ENCODE measurements around the gene GTF2I.
"Not testable (repeated sequence)": the region's sequence is repeated elsewhere in the genome, so short reads cannot be mapped to it uniquely, and the experiment has no call there.

Gene GTF2I

DNA sequence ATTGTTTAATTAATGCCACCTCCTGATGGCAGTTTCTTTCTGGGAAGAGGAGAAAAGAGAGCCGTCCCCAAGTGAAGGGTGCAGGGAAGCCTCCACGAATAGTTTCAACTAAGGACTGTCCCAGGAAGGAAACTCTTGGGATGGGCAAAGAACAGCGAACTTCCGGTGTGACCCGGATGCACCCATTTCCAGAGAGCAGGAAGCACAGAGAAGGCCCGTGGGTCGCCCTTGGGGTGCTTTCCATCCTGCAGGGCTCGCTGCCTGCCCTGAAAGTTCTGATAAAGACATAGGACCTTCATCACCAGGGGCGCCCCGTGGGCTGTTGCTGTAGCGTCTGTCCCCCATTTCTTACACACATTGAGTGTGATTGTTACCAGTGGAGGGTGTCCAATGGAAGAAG lies 27.0 kb downstream of the GTF2I start (continued):
- TF ChIP-seq, protein P1, sequence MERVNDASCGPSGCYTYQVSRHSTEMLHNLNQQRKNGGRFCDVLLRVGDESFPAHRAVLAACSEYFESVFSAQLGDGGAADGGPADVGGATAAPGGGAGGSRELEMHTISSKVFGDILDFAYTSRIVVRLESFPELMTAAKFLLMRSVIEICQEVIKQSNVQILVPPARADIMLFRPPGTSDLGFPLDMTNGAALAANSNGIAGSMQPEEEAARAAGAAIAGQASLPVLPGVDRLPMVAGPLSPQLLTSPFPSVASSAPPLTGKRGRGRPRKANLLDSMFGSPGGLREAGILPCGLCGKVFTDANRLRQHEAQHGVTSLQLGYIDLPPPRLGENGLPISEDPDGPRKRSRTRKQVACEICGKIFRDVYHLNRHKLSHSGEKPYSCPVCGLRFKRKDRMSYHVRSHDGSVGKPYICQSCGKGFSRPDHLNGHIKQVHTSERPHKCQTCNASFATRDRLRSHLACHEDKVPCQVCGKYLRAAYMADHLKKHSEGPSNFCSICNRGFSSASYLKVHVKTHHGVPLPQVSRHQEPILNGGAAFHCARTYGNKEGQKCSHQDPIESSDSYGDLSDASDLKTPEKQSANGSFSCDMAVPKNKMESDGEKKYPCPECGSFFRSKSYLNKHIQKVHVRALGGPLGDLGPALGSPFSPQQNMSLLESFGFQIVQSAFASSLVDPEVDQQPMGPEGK (CRISPR knock-in tag; IDR thresholded peaks at IDR 0.05; ENCODE audit: borderline replicate concordance): no peak

DNA sequence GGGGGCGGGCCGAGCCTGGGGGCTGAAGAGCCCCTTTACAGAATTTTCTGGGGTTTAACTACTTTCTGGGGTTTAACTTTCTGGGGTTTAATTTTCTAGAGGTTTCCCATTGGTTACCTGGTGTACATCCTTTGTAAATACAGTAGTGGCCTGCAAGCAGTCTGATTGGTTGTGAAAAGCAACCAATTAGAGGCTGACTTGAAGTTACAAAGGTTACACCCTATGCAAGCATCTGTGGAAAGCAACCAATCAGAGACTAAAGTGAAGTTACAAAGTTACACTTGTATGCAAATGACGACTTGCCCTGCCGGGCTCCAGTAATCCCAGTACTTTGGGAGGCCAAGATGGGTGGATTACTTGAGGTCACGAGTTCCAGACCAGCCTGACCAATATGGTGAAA lies 27.4 kb downstream of the GTF2I start:
- no peak for TF ChIP-seq OSR1 (CRISPR knock-in tag; IDR thresholded peaks at IDR 0.05)
- TF ChIP-seq ESRRG (CRISPR knock-in tag; IDR thresholded peaks at IDR 0.05): no peak
- TF ChIP-seq TCF4 (CRISPR knock-in tag; IDR thresholded peaks at IDR 0.05; ENCODE audit: borderline replicate concordance): no peak
- TF ChIP-seq, protein P1 (CRISPR knock-in tag; IDR thresholded peaks at IDR 0.05; ENCODE audit: borderline replicate concordance): no peak
- TF ChIP-seq CSDC2 (CRISPR knock-in tag; IDR thresholded peaks at IDR 0.05): no peak
- no peak for TF ChIP-seq PPARA (CRISPR knock-in tag; IDR thresholded peaks at IDR 0.05; ENCODE audit: borderline replicate concordance)
- no peak for TF ChIP-seq ZNF70 (CRISPR knock-in tag; IDR thresholded peaks at IDR 0.05)
- TF ChIP-seq GLIS3 (CRISPR knock-in tag; IDR thresholded peaks at IDR 0.05): no peak
- no peak for TF ChIP-seq ZFP30 (CRISPR knock-in tag; IDR thresholded peaks at IDR 0.05)
- TF ChIP-seq ZNF8 (CRISPR knock-in tag; IDR thresholded peaks at IDR 0.05): no peak
- ATAC-seq: no peak

DNA sequence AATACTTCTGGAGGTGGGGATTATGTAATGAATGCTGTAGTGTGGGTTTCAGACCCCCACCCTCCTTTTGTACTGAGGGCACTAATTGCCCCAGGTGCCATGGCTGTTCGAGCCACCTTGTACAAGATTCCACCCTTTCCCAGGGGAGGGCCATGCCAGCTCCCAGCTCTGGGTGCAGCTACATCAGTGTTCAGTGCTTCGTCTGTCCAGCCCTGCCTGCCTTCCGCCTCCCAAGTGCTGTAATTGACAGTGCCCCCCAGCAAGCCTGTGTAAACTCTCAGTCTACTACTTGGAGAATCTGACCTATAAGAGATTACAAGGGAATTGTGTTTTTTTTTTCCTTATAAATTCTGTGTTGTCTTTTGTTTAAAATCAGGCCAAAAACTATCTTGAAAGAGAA lies 33.0 kb downstream of the GTF2I start:
- no peak for TF ChIP-seq ZFP3 (CRISPR knock-in tag; IDR thresholded peaks at IDR 0.05)
- no peak for TF ChIP-seq ZC3H10 (CRISPR knock-in tag; IDR thresholded peaks at IDR 0.05)
- no peak for TF ChIP-seq OSR1 (CRISPR knock-in tag; IDR thresholded peaks at IDR 0.05)
- no peak for TF ChIP-seq ZNF70 (CRISPR knock-in tag; IDR thresholded peaks at IDR 0.05)
- TF ChIP-seq, protein P2, sequence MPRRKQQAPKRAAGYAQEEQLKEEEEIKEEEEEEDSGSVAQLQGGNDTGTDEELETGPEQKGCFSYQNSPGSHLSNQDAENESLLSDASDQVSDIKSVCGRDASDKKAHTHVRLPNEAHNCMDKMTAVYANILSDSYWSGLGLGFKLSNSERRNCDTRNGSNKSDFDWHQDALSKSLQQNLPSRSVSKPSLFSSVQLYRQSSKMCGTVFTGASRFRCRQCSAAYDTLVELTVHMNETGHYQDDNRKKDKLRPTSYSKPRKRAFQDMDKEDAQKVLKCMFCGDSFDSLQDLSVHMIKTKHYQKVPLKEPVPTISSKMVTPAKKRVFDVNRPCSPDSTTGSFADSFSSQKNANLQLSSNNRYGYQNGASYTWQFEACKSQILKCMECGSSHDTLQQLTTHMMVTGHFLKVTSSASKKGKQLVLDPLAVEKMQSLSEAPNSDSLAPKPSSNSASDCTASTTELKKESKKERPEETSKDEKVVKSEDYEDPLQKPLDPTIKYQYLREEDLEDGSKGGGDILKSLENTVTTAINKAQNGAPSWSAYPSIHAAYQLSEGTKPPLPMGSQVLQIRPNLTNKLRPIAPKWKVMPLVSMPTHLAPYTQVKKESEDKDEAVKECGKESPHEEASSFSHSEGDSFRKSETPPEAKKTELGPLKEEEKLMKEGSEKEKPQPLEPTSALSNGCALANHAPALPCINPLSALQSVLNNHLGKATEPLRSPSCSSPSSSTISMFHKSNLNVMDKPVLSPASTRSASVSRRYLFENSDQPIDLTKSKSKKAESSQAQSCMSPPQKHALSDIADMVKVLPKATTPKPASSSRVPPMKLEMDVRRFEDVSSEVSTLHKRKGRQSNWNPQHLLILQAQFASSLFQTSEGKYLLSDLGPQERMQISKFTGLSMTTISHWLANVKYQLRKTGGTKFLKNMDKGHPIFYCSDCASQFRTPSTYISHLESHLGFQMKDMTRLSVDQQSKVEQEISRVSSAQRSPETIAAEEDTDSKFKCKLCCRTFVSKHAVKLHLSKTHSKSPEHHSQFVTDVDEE (CRISPR knock-in tag; IDR thresholded peaks at IDR 0.05): no peak
- no peak for ATAC-seq

DNA sequence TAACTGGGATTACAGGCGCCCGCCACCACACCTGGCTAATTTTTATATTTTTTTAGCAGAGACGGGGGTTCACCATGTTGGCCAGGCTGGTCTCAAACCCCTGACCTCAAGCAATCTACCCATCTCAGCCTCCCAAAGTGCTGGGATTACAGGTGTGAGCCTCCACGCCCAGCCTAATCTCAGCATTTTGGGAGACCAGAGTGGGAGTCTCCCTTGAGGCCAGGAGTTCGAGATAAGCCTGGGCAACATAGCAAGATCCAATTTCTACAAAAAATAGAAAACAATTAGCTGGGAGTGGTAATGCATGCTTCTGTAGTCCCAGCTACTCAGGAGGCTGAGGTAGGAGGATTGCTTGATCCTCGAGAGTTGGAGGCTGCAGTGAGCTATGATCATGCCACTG lies 46.9 kb downstream of the GTF2I start:
- ATAC-seq: not testable (repeated sequence)

DNA sequence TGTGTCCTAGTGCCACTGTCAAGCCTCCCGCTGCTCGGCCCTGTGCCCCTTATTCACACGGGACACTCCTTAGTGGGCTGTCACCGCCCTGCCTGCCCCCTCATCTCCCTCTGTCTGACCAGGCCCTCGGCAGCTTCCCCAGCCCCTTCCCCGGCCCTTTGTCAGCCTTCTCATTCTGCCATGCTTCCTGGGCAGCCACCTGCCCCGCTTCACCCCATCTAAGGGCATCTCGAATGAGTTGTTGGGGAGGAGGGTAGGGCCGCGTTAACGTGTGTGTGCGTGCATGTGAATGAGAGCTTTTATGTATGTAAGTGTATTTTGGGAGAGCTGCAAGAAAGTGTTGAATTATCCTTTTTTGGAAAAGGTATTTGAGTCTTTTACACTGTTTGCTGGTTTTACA lies 49.7 kb downstream of the GTF2I start:
- no peak for ATAC-seq
- TF ChIP-seq SNAI2 (CRISPR knock-in tag; IDR thresholded peaks at IDR 0.05): no peak
- TF ChIP-seq ZC3H10 (CRISPR knock-in tag; IDR thresholded peaks at IDR 0.05): no peak
- no peak for TF ChIP-seq ZNF70 (CRISPR knock-in tag; IDR thresholded peaks at IDR 0.05)
- TF ChIP-seq ARNTL (CRISPR knock-in tag; IDR thresholded peaks at IDR 0.05; ENCODE audit: borderline replicate concordance, low read depth): no peak
- no peak for TF ChIP-seq ZNF565 (CRISPR knock-in tag; conservative IDR thresholded peaks at IDR 0.05; ENCODE audit: low read depth)
- no peak for TF ChIP-seq PPARA (CRISPR knock-in tag; IDR thresholded peaks at IDR 0.05; ENCODE audit: borderline replicate concordance)

DNA sequence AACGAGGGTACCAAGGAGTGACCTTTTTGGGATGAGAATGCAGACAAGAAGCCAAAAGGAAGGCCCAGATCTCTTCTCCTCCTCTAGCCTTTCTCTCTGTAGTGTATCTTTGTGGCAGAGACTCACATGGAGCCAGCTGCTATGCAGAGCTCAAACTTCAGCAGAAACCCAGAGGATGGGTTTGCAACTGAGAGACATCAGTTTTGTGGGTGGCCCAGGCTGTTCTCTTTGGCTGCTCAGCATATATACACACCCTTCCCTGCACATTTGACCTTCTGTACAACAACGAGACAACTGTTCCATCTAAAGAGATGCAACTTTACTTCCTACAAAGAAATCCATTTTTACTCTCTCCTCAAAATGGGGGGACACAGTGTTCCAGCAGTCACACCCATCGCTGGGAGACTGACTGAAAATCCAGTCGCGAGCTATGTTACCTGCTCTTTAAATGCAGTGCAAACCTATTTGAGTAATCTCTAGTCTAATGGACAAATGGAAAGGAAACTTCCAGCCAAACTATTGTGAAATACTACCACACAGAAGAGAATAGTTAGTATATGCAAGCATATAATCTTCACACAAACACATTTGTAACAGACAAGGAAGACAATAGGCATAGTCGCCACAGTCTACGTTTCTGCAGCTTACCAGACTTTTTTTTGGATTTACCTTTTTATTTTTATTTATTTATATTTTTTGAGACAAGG lies 51.2 kb downstream of the GTF2I start:
- TF ChIP-seq ZFP3 (CRISPR knock-in tag; IDR thresholded peaks at IDR 0.05): no peak
- TF ChIP-seq, protein P3, sequence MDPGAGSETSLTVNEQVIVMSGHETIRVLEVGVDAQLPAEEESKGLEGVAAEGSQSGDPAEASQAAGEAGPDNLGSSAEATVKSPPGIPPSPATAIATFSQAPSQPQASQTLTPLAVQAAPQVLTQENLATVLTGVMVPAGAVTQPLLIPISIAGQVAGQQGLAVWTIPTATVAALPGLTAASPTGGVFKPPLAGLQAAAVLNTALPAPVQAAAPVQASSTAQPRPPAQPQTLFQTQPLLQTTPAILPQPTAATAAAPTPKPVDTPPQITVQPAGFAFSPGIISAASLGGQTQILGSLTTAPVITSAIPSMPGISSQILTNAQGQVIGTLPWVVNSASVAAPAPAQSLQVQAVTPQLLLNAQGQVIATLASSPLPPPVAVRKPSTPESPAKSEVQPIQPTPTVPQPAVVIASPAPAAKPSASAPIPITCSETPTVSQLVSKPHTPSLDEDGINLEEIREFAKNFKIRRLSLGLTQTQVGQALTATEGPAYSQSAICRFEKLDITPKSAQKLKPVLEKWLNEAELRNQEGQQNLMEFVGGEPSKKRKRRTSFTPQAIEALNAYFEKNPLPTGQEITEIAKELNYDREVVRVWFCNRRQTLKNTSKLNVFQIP (CRISPR knock-in tag; IDR thresholded peaks at IDR 0.05; ENCODE audit: borderline replicate concordance, low read depth): no peak
- TF ChIP-seq ESRRG (CRISPR knock-in tag; IDR thresholded peaks at IDR 0.05): no peak
- no peak for TF ChIP-seq PPARA (CRISPR knock-in tag; IDR thresholded peaks at IDR 0.05; ENCODE audit: borderline replicate concordance)
- TF ChIP-seq ZFP30 (CRISPR knock-in tag; IDR thresholded peaks at IDR 0.05): no peak
- no peak for TF ChIP-seq ZNF8 (CRISPR knock-in tag; IDR thresholded peaks at IDR 0.05)
- no peak for ATAC-seq
